ENCODE measurements around the gene MATN3. TPM values are rescaled to one million over a fixed set of nuclear protein-coding genes. Genes with fewer than 3 reads are reported as not detected.

MATN3 gene
- total RNA-seq, 4 donors from 2014 or later: 0.34 to 0.76 (median 0.60) TPM

GRCh38 chr2:19943189-19943588 lies 69.3 kb downstream of the MATN3 start:
- no peak overlapping the region for H3K27ac ChIP-seq
- no peak for TF ChIP-seq EP300 (IDR thresholded peaks at IDR 0.05)
- TF ChIP-seq POLR2AphosphoS5 (IDR thresholded peaks at IDR 0.05): no peak
- TF ChIP-seq, protein P1, sequence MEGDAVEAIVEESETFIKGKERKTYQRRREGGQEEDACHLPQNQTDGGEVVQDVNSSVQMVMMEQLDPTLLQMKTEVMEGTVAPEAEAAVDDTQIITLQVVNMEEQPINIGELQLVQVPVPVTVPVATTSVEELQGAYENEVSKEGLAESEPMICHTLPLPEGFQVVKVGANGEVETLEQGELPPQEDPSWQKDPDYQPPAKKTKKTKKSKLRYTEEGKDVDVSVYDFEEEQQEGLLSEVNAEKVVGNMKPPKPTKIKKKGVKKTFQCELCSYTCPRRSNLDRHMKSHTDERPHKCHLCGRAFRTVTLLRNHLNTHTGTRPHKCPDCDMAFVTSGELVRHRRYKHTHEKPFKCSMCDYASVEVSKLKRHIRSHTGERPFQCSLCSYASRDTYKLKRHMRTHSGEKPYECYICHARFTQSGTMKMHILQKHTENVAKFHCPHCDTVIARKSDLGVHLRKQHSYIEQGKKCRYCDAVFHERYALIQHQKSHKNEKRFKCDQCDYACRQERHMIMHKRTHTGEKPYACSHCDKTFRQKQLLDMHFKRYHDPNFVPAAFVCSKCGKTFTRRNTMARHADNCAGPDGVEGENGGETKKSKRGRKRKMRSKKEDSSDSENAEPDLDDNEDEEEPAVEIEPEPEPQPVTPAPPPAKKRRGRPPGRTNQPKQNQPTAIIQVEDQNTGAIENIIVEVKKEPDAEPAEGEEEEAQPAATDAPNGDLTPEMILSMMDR (IDR thresholded peaks at IDR 0.05): no peak
- no peak for TF ChIP-seq POLR2A (IDR thresholded peaks at IDR 0.05)
- H3K27me3 ChIP-seq: no peaks in the 10 kb centered on the region
- no peak overlapping the region for H3K4me3 ChIP-seq
- no peaks in the 10 kb centered on the region for H3K4me1 ChIP-seq
- H3K36me3 ChIP-seq: peaks cover 9% of the 10 kb centered on the region
- WGBS: 71% methylated on average over 1 of the region's 1 CpG
- DNase-seq (ENCODE audit: low spot score in 2 of 2): no peak
- H3K9me3 ChIP-seq: no peaks in the 10 kb centered on the region

GRCh38 chr2:19942199-19942598 lies 70.3 kb downstream of the MATN3 start:
- TF ChIP-seq POLR2AphosphoS5 (IDR thresholded peaks at IDR 0.05): no peak
- TF ChIP-seq, protein P1 (IDR thresholded peaks at IDR 0.05): no peak
- TF ChIP-seq POLR2A (IDR thresholded peaks at IDR 0.05): no peak
- TF ChIP-seq EP300 (IDR thresholded peaks at IDR 0.05): no peak
- H3K27me3 ChIP-seq: no peaks in the 10 kb centered on the region
- H3K4me1 ChIP-seq: no peaks in the 10 kb centered on the region
- H3K27ac ChIP-seq: no peak overlapping the region
- H3K36me3 ChIP-seq: peaks cover 14% of the 10 kb centered on the region
- no peaks in the 10 kb centered on the region for H3K9me3 ChIP-seq
- H3K4me3 ChIP-seq: no peak overlapping the region
- DNase-seq (ENCODE audit: low spot score in 2 of 2): no peak

Other genes starting within 250 kb of the MATN3 start
- gene TTC32, start 110.7 kb downstream of the MATN3 start, total RNA-seq: 10 to 100 TPM; 10.8 to 42.6 (median 17.7) TPM
- gene WDR35, start 22.6 kb downstream of the MATN3 start, total RNA-seq: 10 to 100 TPM in 2 of 4 donors, 1 to 10 TPM in 2; 2.9 to 10.9 (median 6.9) TPM
- 100 to 1,000 TPM in 3 of 4 donors, 10 to 100 TPM in 1; 88.8 to 159 (median 128) TPM for gene LAPTM4A, start 39.0 kb upstream of the MATN3 start, total RNA-seq
- gene SDC1, start 212.5 kb upstream of the MATN3 start, total RNA-seq: 100 to 1,000 TPM; 258 to 892 (median 636) TPM